ENCODE data around the gene SUGCT. TPM values are rescaled to one million over a fixed set of nuclear protein-coding genes. Genes with fewer than 3 reads are reported as not detected.
A peak's percentile ranks its signal among the peaks of the same experiment; 100 is the strongest.

The SUGCT gene
- total and polyA plus RNA-seq, 2 experiments from 2014 or later, result 21.4 to 57.8 TPM

- Histone ChIP-seq H3K4me3 (no peak overlapping the region), H3K4me1 (ENCODE audit: low read depth) (no peaks in the 10 kb centered on the region), H3K9me3 (ENCODE audit: low read depth) (no peaks in the 10 kb centered on the region), H3K36me3 (no peaks in the 10 kb centered on the region), H3K27ac (no peak overlapping the region), H3K27me3 (no peaks in the 10 kb centered on the region)
- DNase-seq (ENCODE audit: low read depth in 1 of 2, low spot score in 1 of 2), result no peak
- TF ChIP-seq, protein P1, sequence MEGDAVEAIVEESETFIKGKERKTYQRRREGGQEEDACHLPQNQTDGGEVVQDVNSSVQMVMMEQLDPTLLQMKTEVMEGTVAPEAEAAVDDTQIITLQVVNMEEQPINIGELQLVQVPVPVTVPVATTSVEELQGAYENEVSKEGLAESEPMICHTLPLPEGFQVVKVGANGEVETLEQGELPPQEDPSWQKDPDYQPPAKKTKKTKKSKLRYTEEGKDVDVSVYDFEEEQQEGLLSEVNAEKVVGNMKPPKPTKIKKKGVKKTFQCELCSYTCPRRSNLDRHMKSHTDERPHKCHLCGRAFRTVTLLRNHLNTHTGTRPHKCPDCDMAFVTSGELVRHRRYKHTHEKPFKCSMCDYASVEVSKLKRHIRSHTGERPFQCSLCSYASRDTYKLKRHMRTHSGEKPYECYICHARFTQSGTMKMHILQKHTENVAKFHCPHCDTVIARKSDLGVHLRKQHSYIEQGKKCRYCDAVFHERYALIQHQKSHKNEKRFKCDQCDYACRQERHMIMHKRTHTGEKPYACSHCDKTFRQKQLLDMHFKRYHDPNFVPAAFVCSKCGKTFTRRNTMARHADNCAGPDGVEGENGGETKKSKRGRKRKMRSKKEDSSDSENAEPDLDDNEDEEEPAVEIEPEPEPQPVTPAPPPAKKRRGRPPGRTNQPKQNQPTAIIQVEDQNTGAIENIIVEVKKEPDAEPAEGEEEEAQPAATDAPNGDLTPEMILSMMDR (IDR thresholded peaks at IDR 0.05; ENCODE audit: low read depth, low read length), result no peak
Measured at GRCh38 chr7:40815512-40815911, 680.7 kb downstream of the SUGCT start.

DNA sequence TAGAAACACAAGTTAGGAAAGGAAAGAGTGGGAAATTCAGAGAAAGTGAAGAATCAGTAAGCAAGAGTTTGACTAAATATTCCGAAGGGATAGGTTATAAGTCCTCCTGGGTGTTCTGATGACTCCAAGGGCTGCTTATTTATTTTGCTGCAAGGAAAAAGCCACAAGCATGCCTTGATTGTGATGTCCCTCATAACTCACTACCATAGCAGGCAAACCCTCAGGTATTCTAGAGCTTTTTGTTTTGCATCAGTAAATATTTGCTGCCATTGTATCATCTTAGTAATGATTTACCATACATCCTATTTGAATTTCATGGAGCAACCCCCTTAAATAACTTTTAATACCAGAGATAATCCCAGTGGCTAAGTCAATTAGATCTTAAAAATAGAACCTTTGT, 688.1 kb downstream of the SUGCT start:
- no peak for DNase-seq (ENCODE audit: low read depth in 1 of 2, low spot score in 1 of 2)

GRCh38 chr7:40824461-40824860, 689.7 kb downstream of the SUGCT start:
- TF ChIP-seq, protein P1 (IDR thresholded peaks at IDR 0.05; ENCODE audit: low read depth, low read length), result no peak
- no peaks in the 10 kb centered on the region for H3K36me3 ChIP-seq
- peaks cover 51% of the 10 kb centered on the region for H3K4me1 ChIP-seq (ENCODE audit: low read depth)
- DNase-seq (ENCODE audit: low read depth in 1 of 2, low spot score in 1 of 2), result no peak
- H3K27ac ChIP-seq, result no peak overlapping the region
- no peak overlapping the region for H3K4me3 ChIP-seq
- H3K27me3 ChIP-seq, result no peaks in the 10 kb centered on the region
- no peaks in the 10 kb centered on the region for H3K9me3 ChIP-seq (ENCODE audit: low read depth)

More for the DNA sequence above, 688.1 kb downstream of the SUGCT start:
- Histone ChIP-seq H3K27ac (peak overlapping the region; percentile 7), H3K9me3 (ENCODE audit: low read depth) (no peaks in the 10 kb centered on the region), H3K27me3 (no peaks in the 10 kb centered on the region), H3K36me3 (no peaks in the 10 kb centered on the region), H3K4me1 (ENCODE audit: low read depth) (peaks cover 43% of the 10 kb centered on the region), H3K4me3 (no peak overlapping the region)
- TF ChIP-seq, protein P1 (IDR thresholded peaks at IDR 0.05; ENCODE audit: low read depth, low read length), result no peak

- no peaks in the 10 kb centered on the region for H3K9me3 ChIP-seq (ENCODE audit: low read depth)
- H3K36me3 ChIP-seq, result no peaks in the 10 kb centered on the region
- TF ChIP-seq, protein P1 (IDR thresholded peaks at IDR 0.05; ENCODE audit: low read depth, low read length), result no peak
- H3K27ac ChIP-seq, result peak overlapping the region; percentile 11
- no peak overlapping the region for H3K4me3 ChIP-seq
- no peaks in the 10 kb centered on the region for H3K27me3 ChIP-seq
- H3K4me1 ChIP-seq (ENCODE audit: low read depth), result peaks cover 52% of the 10 kb centered on the region
- DNase-seq (ENCODE audit: low read depth in 1 of 2, low spot score in 1 of 2), result no peak
Measured at GRCh38 chr7:40826411-40827221, 691.8 kb downstream of the SUGCT start.

DNA sequence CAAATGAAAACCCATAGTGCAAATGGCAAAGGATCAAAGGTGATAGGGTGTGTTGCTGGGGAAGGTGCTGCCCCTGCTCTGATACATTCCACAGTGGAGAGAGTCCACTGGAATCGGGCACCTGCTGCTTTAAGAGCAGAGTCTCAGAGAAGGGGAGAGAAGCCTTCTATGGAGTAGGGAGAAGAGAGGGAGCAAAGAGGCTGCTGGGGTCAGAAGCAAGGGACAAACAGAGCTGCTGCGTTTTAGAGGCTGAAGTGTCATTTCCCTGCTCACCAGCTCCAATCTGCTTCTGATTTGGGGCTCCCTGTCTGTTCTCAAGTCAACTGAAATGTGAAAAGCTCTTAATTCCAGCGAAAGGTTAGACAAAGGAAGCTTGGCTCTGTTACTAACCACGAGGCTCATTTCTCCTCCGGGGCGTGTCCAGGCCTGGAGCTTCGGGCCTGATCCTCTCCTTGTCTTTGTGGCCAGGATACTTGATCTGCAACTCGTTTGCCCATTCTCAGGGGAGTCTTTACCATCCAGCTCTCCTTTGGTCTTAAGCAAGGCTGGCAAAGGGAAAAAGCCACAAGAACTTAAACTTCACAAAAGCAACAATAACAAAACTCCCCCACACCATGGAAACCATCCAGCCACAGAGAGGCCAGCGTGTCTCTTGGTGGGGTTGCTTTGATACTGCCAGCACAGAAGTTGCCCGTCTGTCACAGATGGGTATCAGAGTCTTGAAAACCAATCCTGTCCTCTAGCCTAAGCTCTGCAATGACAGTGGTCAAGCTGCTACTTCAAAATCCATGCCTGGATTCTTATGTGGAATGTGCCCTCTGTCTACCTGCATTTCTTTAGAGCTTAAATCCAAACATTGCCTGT, 692.6 kb downstream of the SUGCT start:
- Histone ChIP-seq H3K36me3 (no peaks in the 10 kb centered on the region), H3K27ac (peak overlapping the region; percentile 11), H3K4me3 (no peak overlapping the region), H3K4me1 (ENCODE audit: low read depth) (peaks cover 55% of the 10 kb centered on the region), H3K9me3 (ENCODE audit: low read depth) (no peaks in the 10 kb centered on the region), H3K27me3 (no peaks in the 10 kb centered on the region)
- no peak for DNase-seq (ENCODE audit: low read depth in 1 of 2, low spot score in 1 of 2)
- TF ChIP-seq, protein P1 (IDR thresholded peaks at IDR 0.05; ENCODE audit: low read depth, low read length), result no peak

All from cardiac muscle cell (in vitro differentiated cells and primary cell).